HFFc6 (cell line): ENCODE results near the gene GUCY2D. TPM values are rescaled to one million over a fixed set of nuclear protein-coding genes. Genes with fewer than 3 reads are reported as not detected.
A peak's percentile ranks its signal among the peaks of the same experiment; 100 is the strongest.

Source experiments
- DNase-seq: peaks from one replicate; pipeline ENCODE4 v3.0.0-alpha.2; 2018
- H3K27ac Mint-ChIP-seq: 2 replicates; pipeline ENCODE4 v1.8.0; 2020; ENCODE audit warnings: mild to moderate bottlenecking, mixed read lengths
- H3K27me3 Mint-ChIP-seq: 2 replicates; pipeline ENCODE4 v1.8.0; 2021; ENCODE audit warnings: mild to moderate bottlenecking, moderate library complexity, mixed read lengths; ENCODE audit not compliant: insufficient read depth
- H3K36me3 Mint-ChIP-seq: 2 replicates; pipeline ENCODE4 v1.8.0; 2021; ENCODE audit warnings: low read depth, mixed read lengths
- H3K4me1 Mint-ChIP-seq: 2 replicates; pipeline ENCODE4 v1.8.0; 2020; ENCODE audit warnings: low read depth, mixed read lengths
- H3K4me3 Mint-ChIP-seq: 2 replicates; pipeline ENCODE4 v1.8.0; 2020; ENCODE audit warnings: mild to moderate bottlenecking, moderate library complexity, mixed read lengths
- H3K9me3 Mint-ChIP-seq: 2 replicates; pipeline ENCODE4 v1.8.0; 2020; ENCODE audit warnings: mild to moderate bottlenecking, mixed read lengths
- total RNA-seq, 6 experiments: library from RNA; stranded (reverse); fragmentation: NEBNext Ultra II Directional; extraction: Animal tissue kit (Norgen Biotek cat#: 25700); gene quantifications; 2 replicates in 1 of 6; 3 replicates in 5 of 6; pipeline ENCODE4 v1.2.3, GENCODE V29; 2021
- TF ChIP-seq, protein P1 (sequence below): fragments of 200-600 bp; sonication (generic); IDR thresholded peaks from 2 replicates; pipeline ENCODE4 v1.5.0; 2021; ENCODE audit warnings: antibody characterized with exemption, mild to moderate bottlenecking

Gene GUCY2D
- total RNA-seq, 6 experiments from 2014 or later = not detected

DNA sequence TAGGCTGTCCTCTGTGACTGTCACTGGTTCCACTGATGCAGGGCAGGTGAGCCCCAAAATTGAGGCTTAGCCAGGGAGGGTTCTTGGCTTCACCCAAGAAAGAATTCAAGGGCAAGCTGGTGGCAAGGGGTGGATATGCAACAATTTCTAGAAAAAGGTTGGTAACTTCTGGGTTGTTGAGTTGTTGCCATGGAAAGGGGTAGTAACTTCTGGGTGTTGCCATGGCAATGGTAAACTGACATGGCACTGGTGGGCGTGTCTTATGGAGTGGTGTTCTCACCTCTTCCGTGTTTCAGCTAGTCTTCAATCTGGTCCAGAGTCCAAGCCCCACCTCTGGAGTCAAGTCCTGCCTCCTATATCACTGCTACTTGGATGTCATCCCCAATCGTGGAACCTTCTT lies 9.5 kb upstream of the GUCY2D start:
- peaks cover 9% of the 10 kb centered on the region; the same call in 1 of the 2 replicates for H3K27me3 Mint-ChIP-seq
- peaks cover 37% of the 10 kb centered on the region for H3K4me1 Mint-ChIP-seq
- no peaks in the 10 kb centered on the region for H3K9me3 Mint-ChIP-seq
- peak; percentile 18 for DNase-seq
- TF ChIP-seq, protein P1, sequence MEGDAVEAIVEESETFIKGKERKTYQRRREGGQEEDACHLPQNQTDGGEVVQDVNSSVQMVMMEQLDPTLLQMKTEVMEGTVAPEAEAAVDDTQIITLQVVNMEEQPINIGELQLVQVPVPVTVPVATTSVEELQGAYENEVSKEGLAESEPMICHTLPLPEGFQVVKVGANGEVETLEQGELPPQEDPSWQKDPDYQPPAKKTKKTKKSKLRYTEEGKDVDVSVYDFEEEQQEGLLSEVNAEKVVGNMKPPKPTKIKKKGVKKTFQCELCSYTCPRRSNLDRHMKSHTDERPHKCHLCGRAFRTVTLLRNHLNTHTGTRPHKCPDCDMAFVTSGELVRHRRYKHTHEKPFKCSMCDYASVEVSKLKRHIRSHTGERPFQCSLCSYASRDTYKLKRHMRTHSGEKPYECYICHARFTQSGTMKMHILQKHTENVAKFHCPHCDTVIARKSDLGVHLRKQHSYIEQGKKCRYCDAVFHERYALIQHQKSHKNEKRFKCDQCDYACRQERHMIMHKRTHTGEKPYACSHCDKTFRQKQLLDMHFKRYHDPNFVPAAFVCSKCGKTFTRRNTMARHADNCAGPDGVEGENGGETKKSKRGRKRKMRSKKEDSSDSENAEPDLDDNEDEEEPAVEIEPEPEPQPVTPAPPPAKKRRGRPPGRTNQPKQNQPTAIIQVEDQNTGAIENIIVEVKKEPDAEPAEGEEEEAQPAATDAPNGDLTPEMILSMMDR = no peak
- no peak overlapping the region for H3K4me3 Mint-ChIP-seq
- H3K27ac Mint-ChIP-seq = no peak overlapping the region
- H3K36me3 Mint-ChIP-seq = no peaks in the 10 kb centered on the region

DNA sequence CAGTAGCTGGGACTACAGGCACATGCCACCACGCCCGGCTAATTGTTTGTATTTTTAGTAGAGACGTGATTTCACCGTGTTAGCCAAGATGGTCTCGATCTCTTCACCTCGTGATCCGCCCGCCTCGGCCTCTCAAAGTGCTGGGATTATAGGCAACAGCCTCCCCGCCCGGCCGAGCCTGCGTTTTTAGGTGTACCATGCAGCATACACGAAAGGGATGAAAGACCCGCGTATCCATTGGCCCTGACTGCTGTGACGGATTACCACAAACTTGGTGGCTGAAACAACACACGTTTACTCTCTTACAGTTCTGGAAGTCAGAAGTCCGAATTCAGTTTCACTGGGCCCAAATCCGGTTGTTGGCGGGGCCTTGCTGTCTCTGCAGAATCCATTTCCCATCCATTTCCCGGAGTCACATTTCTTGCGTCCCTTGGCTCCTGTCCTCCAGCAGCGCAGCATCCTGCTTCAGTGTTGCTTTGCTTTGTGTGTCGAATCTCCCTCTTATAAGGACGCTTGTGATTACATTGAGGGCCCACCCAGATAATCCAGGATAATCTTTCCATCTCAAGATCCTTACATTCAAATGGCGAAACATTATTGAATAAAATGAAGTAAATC lies 8.3 kb upstream of the GUCY2D start:
- Mint-ChIP-seq H3K27ac (no peak overlapping the region), H3K27me3 (peaks cover 16% of the 10 kb centered on the region), H3K4me1 (peaks cover 26% of the 10 kb centered on the region), H3K36me3 (no peaks in the 10 kb centered on the region), H3K4me3 (no peak overlapping the region), H3K9me3 (no peaks in the 10 kb centered on the region)
- TF ChIP-seq, protein P1 = no peak
- DNase-seq = no peak

DNA sequence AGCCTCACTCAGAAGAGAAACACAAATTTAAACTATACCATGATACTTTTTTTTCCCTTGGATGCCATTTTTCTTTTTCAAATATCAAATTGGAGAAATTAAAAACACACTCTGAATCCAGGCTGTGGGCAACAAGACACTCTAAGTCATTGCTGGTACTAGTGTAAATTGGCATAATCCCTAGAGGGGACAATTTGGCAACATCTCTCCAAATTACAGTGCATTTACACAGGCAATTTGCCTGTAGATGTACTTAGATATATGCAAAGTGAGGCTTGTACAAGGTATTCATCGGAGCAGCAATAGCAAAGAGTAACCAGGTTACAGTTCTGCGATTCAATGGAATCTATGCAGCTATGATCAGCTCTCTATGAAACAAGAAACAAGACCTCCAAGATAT lies 6.7 kb upstream of the GUCY2D start:
- Mint-ChIP-seq H3K9me3 (no peaks in the 10 kb centered on the region), H3K27ac (no peak overlapping the region), H3K4me3 (no peak overlapping the region), H3K36me3 (no peaks in the 10 kb centered on the region), H3K27me3 (peaks cover 22% of the 10 kb centered on the region), H3K4me1 (peaks cover 19% of the 10 kb centered on the region)
- no peak for DNase-seq
- TF ChIP-seq, protein P1 = no peak

DNA sequence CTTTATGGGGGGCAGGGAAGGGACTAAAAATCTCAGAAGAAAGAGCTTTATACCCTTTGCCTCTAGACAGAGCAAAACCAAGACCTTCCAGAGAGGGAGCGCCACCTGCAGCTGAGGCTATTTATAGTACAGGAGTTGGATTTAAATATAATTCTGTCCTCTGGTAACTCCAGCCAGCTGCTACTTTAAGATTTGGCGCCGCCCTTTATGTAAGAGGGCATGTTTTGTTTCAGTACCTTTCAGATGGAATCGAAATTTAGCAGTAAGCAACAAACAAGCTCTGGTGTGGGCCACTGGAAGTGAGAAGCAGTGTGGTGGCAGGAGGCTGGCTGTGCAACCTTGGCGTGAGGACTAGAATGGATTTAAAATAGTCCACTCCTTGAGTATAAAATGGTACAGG lies 5.2 kb upstream of the GUCY2D start:
- DNase-seq = peak; percentile 28
- H3K9me3 Mint-ChIP-seq = no peaks in the 10 kb centered on the region

DNA sequence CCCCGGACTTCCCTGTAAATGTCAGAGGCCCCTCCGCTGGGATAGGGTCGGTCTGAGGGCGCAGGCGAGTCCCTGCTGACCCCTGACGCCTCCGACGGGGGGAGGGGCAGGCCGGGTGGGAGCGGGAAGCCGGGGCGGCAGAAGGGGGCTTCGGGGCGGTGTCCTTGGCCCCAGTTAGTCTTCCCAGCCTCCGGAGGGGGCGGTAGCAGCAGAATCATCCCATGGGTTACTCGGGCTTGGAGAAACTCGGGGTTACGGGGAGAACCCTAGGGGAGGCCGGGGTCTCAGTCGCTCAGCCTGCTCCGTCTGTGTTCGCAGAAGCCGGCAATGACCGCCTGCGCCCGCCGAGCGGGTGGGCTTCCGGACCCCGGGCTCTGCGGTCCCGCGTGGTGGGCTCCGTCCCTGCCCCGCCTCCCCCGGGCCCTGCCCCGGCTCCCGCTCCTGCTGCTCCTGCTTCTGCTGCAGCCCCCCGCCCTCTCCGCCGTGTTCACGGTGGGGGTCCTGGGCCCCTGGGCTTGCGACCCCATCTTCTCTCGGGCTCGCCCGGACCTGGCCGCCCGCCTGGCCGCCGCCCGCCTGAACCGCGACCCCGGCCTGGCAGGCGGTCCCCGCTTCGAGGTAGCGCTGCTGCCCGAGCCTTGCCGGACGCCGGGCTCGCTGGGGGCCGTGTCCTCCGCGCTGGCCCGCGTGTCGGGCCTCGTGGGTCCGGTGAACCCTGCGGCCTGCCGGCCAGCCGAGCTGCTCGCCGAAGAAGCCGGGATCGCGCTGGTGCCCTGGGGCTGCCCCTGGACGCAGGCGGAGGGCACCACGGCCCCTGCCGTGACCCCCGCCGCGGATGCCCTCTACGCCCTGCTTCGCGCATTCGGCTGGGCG lies 542 bp downstream of the GUCY2D start:
- H3K27me3 Mint-ChIP-seq = peaks cover 35% of the 10 kb centered on the region
- DNase-seq = no peak

More for the DNA sequence above, 5.2 kb upstream of the GUCY2D start:
- no peaks in the 10 kb centered on the region for H3K36me3 Mint-ChIP-seq
- TF ChIP-seq, protein P1 = peak; percentile 65
- no peak overlapping the region for H3K27ac Mint-ChIP-seq
- H3K4me3 Mint-ChIP-seq = no peak overlapping the region
- H3K4me1 Mint-ChIP-seq = peaks cover 23% of the 10 kb centered on the region
- peaks cover 26% of the 10 kb centered on the region for H3K27me3 Mint-ChIP-seq

More for the DNA sequence above, 542 bp downstream of the GUCY2D start:
- Mint-ChIP-seq H3K27ac (no peak overlapping the region), H3K9me3 (no peaks in the 10 kb centered on the region), H3K4me1 (peaks cover 24% of the 10 kb centered on the region), H3K36me3 (no peaks in the 10 kb centered on the region), H3K4me3 (no peak overlapping the region)
- TF ChIP-seq, protein P1 = no peak
